NB4 (cell line): ENCODE measurements around the gene PCBD1.

Experiments
- CTCF ChIP-seq: IDR thresholded peaks from one replicate; pipeline ENCODE4 v1.5.1; 2012; ENCODE audit warnings: low read depth, low read length
- POLR2A ChIP-seq: IDR thresholded peaks from 2 replicates; pipeline ENCODE4 v1.6.1; 2011; ENCODE audit warnings: mild to moderate bottlenecking; ENCODE audit not compliant: insufficient read length; ENCODE audit errors: extremely low read depth

- TF ChIP-seq POLR2A, result no peak
- TF ChIP-seq CTCF, result no peak
Observed at GRCh38 chr10:70907637-70908405, 19.5 kb upstream of the PCBD1 start.
